NT2/D1 (cell line): Measurements from ENCODE around the gene GXYLT1.
A peak's percentile ranks its signal among the peaks of the same experiment; 100 is the strongest.
"Not testable (repeated sequence)": the region's sequence is repeated elsewhere in the genome, so short reads cannot be mapped to it uniquely, and the experiment has no call there.

Source experiments
- DNase-seq: peaks from one replicate; pipeline ENCODE4 v3.0.0-alpha.2; 2011; ENCODE audit warnings: low read depth, low spot score
- H3K27me3 ChIP-seq: 2 replicates; pipeline ENCODE4 v1.6.0; 2011; ENCODE audit warnings: mild to moderate bottlenecking; ENCODE audit not compliant: insufficient read length, insufficient read depth
- H3K36me3 ChIP-seq: 2 replicates; pipeline ENCODE4 v1.6.1; 2011; ENCODE audit warnings: mild to moderate bottlenecking, low read length, mixed read lengths; ENCODE audit not compliant: insufficient read depth, insufficient read length
- H3K4me1 ChIP-seq: 2 replicates; pipeline ENCODE4 v1.5.1; 2011; ENCODE audit not compliant: insufficient read depth, insufficient read length
- H3K4me3 ChIP-seq: 2 replicates; pipeline ENCODE4 v1.5.1; 2011; ENCODE audit warnings: low read depth; ENCODE audit not compliant: insufficient read length
- H3K9ac ChIP-seq: 2 replicates; pipeline ENCODE4 v1.6.0; 2011; ENCODE audit warnings: low read depth; ENCODE audit not compliant: insufficient read length
- H3K9me3 ChIP-seq: 2 replicates; pipeline ENCODE4 v1.5.1; 2011; ENCODE audit warnings: mild to moderate bottlenecking, low read length; ENCODE audit not compliant: insufficient read depth
- SUZ12 ChIP-seq: IDR thresholded peaks from 2 replicates; pipeline ENCODE4 v1.6.1; 2011; ENCODE audit not compliant: insufficient read length, insufficient read depth; ENCODE audit errors: extremely low read depth
- YY1 ChIP-seq: IDR thresholded peaks from 2 replicates; pipeline ENCODE4 v1.6.1; 2011; ENCODE audit not compliant: insufficient read length, insufficient read depth
- ZNF274 ChIP-seq: IDR thresholded peaks from 2 replicates; pipeline ENCODE4 v1.6.1; 2011; ENCODE audit warnings: mild to moderate bottlenecking, low read depth, low read length

Gene GXYLT1, protein sequence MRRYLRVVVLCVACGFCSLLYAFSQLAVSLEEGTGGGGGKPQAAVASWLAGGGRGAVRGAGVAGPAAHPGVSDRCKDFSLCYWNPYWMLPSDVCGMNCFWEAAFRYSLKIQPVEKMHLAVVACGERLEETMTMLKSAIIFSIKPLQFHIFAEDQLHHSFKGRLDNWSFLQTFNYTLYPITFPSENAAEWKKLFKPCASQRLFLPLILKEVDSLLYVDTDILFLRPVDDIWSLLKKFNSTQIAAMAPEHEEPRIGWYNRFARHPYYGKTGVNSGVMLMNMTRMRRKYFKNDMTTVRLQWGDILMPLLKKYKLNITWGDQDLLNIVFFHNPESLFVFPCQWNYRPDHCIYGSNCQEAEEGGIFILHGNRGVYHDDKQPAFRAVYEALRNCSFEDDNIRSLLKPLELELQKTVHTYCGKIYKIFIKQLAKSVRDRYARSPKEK

DNA sequence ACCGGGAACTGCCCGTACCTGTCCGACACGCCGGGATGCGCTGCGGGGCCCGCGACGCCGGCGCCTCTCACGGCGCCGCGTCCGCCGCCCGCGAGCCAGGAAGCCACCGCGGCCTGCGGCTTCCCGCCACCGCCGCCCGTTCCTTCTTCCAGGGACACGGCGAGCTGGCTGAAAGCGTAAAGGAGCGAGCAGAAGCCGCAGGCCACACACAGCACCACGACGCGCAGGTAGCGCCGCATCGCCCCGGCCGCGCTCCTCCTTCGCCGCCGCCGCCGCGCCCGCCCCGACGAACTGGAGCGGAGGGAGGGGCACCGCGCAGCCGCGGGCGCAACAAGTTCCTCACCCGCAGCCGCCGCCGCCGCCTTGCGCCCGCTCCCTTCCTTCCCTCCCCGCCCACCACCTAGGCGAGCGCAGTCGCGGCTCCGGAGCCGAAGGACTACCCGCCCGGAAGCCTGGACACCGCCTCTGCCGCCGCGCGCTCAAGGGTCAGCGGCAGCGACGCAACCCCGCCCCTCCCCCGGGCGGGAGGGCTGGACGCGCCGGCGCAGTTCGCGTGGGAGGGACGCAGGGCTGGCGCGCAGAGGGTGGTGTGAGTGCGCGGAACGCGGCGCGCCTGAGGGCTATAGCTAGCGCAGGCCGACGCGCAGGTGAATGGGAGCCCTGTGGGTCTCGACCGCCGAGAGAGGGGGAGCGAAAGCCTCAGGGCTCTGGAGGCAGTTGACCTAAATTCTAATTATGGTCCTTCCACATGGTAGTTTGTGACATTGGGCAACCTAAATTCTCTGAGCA lies at the start of gene GXYLT1:
TSS of gene GXYLT1 (minus strand) at position 467 of the 789 bp plus-strand sequence. CDS start at position 239, 228 bp downstream.
- Histone ChIP-seq H3K27me3 (peaks cover 6% of the 10 kb centered on the region), H3K9me3 (no peaks in the 10 kb centered on the region), H3K36me3 (no peaks in the 10 kb centered on the region), H3K9ac (peak within 1 kb of the TSS; percentile 91), H3K4me3 (peak within 1 kb of the TSS; percentile 70), H3K4me1 (no peaks in the 10 kb centered on the region)
- DNase-seq: peak; percentile 82
- TF ChIP-seq YY1 (no peak), SUZ12 (no peak), ZNF274 (no peak)

DNA sequence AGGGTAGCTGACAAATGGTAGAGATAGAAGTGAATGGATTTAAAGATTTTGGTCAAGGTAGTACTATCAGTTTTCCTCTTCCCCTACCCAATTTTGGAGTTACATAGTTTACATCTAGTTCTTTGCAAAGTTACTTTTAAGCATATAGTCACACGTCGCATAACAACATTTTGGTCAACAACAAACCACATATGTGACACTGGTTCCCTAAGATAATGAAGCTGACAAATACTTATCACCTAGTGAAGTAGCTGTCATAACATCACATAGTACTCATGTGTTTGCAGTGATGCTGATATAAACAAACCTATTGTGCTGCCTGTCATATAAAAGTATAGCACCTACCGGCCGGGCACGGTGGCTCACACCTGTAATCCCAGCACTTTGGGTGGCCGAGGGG lies 48.0 kb upstream of the GXYLT1 start:
- DNase-seq: no peak
- no peaks in the 10 kb centered on the region for H3K36me3 ChIP-seq
- H3K4me1 ChIP-seq: no peaks in the 10 kb centered on the region
- H3K4me3 ChIP-seq: no peak overlapping the region
- TF ChIP-seq YY1 (no peak), ZNF274 (no peak), SUZ12 (no peak)
- H3K9me3 ChIP-seq: no peaks in the 10 kb centered on the region
- H3K27me3 ChIP-seq: no peaks in the 10 kb centered on the region
- H3K9ac ChIP-seq: no peak overlapping the region

DNA sequence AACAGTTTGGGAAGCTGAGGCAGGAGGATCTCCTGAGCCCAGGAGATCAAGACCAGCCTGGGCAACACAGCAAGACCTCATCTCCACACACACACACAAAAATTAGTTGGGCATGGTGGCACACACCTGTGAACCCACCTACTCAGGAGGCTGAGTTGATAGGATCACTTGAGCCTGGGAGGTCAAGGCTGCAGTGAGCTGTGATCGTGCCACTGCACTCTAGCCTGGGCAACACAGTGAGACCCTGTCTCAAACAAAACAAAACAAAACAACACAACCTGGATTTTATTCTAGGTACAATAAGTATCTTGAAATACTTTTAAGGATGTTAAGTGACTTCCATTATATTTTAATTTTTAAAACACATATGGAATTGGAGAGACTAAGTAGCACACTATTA lies 47.6 kb upstream of the GXYLT1 start:
- Histone ChIP-seq H3K9me3 (no peaks in the 10 kb centered on the region), H3K36me3 (no peaks in the 10 kb centered on the region), H3K9ac (no peak overlapping the region), H3K4me3 (no peak overlapping the region), H3K4me1 (no peaks in the 10 kb centered on the region), H3K27me3 (no peaks in the 10 kb centered on the region)
- TF ChIP-seq ZNF274: no peak
- TF ChIP-seq SUZ12: no peak
- TF ChIP-seq YY1: no peak
- no peak for DNase-seq

DNA sequence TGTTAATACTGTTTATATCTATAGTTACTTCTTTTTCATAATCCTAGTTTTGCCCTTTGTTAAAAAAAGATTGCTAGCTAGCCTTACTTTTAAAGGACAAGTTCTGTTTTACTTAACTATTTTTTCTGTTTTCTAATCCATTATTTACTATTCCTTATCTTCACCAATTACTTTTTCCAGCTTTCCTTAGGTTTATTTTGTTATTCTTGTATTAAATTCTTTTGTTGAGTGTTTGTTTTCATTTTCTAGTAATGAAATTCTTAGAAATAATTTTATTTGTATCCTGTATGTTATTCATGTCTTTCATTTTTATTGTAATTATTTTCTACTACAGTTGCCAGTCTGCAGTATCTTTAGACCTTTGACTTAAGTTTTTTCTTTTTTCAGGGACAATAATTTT lies 45.7 kb upstream of the GXYLT1 start:
- H3K36me3 ChIP-seq: no peaks in the 10 kb centered on the region
- no peaks in the 10 kb centered on the region for H3K9me3 ChIP-seq
- H3K9ac ChIP-seq: no peak overlapping the region
- no peaks in the 10 kb centered on the region for H3K27me3 ChIP-seq
- no peaks in the 10 kb centered on the region for H3K4me1 ChIP-seq
- H3K4me3 ChIP-seq: no peak overlapping the region
- DNase-seq: no peak
- TF ChIP-seq SUZ12 (no peak), ZNF274 (no peak), YY1 (no peak)

DNA sequence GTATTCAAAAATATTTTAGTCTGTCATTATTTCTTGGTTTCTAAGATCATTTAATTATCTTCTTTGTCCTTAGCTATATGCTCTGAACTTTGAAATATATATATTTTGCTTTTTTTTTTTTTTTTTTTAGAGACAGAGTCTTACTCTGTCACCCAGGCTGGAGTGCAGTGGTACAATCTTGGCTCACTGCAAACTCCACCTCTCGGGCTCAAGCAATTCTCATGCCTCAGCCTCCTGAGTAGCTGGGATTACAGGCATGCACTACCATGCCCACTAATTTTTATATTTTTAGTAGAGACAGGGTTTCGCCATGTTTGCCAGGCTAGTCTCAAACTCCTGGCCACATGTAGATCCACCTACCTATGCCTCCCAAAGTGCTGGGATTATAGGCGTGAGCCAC lies 43.6 kb upstream of the GXYLT1 start:
- not testable (repeated sequence) for DNase-seq, H3K36me3 ChIP-seq, H3K9me3 ChIP-seq, H3K4me1 ChIP-seq, H3K4me3 ChIP-seq, H3K27me3 ChIP-seq, H3K9ac ChIP-seq

DNA sequence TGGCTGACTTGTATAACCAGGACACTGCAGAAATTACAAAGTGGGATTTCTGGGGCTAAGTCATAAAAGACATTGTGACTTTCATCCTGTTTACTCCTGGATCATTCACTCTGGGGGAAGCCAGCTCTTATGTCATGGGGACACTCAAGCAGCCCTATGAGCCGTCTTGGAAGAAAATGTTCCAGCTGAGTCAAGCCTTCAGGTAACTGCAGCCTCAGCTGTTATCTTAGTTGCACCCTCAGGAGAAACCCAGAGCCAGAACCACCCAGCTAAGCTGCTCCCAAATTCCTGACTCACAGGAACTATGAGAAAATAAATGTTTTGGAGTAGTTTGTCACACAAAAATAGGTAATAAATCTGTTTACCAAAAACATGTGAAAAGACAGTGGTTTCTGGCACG lies 43.1 kb upstream of the GXYLT1 start:
- H3K36me3 ChIP-seq: no peaks in the 10 kb centered on the region
- no peaks in the 10 kb centered on the region for H3K27me3 ChIP-seq
- H3K9ac ChIP-seq: no peak overlapping the region
- H3K4me3 ChIP-seq: no peak overlapping the region
- DNase-seq: no peak
- H3K9me3 ChIP-seq: no peaks in the 10 kb centered on the region
- H3K4me1 ChIP-seq: no peaks in the 10 kb centered on the region
- TF ChIP-seq SUZ12: no peak

DNA sequence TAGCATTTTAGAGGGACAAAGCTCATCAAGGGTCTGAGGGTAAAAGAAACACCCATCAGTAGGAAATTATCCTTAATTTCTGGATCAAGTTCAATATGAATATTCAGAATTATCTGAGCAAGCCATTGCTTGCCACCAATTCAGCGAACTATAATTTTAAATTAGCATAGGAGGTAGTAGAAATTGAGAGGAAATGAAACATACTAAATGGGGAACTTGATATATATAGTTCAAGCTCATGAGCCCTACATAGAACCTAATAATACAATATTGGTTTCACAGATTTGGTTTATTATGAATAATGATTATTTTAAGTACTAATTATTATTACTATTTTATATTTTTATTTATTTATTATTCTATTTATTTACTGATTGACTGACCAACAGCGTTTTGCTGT lies 42.1 kb upstream of the GXYLT1 start:
- Histone ChIP-seq H3K9me3 (no peaks in the 10 kb centered on the region), H3K36me3 (no peaks in the 10 kb centered on the region), H3K4me3 (no peak overlapping the region), H3K4me1 (no peaks in the 10 kb centered on the region), H3K27me3 (no peaks in the 10 kb centered on the region), H3K9ac (no peak overlapping the region)
- no peak for DNase-seq
- TF ChIP-seq SUZ12 (no peak), ZNF274 (no peak), YY1 (no peak)
